ENCODE results near the gene CUX1.

CUX1 gene

GRCh38 chr7:101890749-101891523, 73.5 kb downstream of the CUX1 start:
- no peak overlapping the region for H3K4me3 ChIP-seq (ENCODE audit: control insufficient read depth, low read depth, low read length)
- TF ChIP-seq CTCF (conservative IDR thresholded peaks at IDR 0.05; ENCODE audit: control insufficient read depth, insufficient read depth, low read depth, low read length), result no peak
- DNase-seq (ENCODE audit: low read depth), result no peak

- H3K4me3 ChIP-seq (ENCODE audit: control insufficient read depth, low read depth, low read length), result no peak overlapping the region
- no peak for TF ChIP-seq CTCF (conservative IDR thresholded peaks at IDR 0.05; ENCODE audit: control insufficient read depth, insufficient read depth, low read depth, low read length)
- DNase-seq (ENCODE audit: low read depth), result no peak
Measured at GRCh38 chr7:101891936-101892640, 74.7 kb downstream of the CUX1 start.

GRCh38 chr7:101893341-101894082, 76.1 kb downstream of the CUX1 start:
- TF ChIP-seq CTCF (conservative IDR thresholded peaks at IDR 0.05; ENCODE audit: control insufficient read depth, insufficient read depth, low read depth, low read length), result no peak
- H3K4me3 ChIP-seq (ENCODE audit: control insufficient read depth, low read depth, low read length), result no peak overlapping the region
- DNase-seq (ENCODE audit: low read depth), result no peak

GRCh38 chr7:101896316-101896715, 78.9 kb downstream of the CUX1 start:
- no peak for TF ChIP-seq CTCF (conservative IDR thresholded peaks at IDR 0.05; ENCODE audit: control insufficient read depth, insufficient read depth, low read depth, low read length)
- DNase-seq (ENCODE audit: low read depth), result no peak
- H3K4me3 ChIP-seq (ENCODE audit: control insufficient read depth, low read depth, low read length), result no peak overlapping the region

- DNase-seq (ENCODE audit: low read depth), result no peak
- no peak for TF ChIP-seq CTCF (conservative IDR thresholded peaks at IDR 0.05; ENCODE audit: control insufficient read depth, insufficient read depth, low read depth, low read length)
- no peak overlapping the region for H3K4me3 ChIP-seq (ENCODE audit: control insufficient read depth, low read depth, low read length)
Measured at GRCh38 chr7:101896941-101897340, 79.5 kb downstream of the CUX1 start.

- peak; percentile 18 for DNase-seq (ENCODE audit: low read depth)
- H3K4me3 ChIP-seq (ENCODE audit: control insufficient read depth, low read depth, low read length), result no peak overlapping the region
- TF ChIP-seq CTCF (conservative IDR thresholded peaks at IDR 0.05; ENCODE audit: control insufficient read depth, insufficient read depth, low read depth, low read length), result no peak
Measured at GRCh38 chr7:101898106-101898505, 80.7 kb downstream of the CUX1 start.

Measured in fibroblast of mammary gland (primary cell).